Panc1 (cell line): ENCODE results near the gene SLC6A19. TPM values are rescaled to one million over a fixed set of nuclear protein-coding genes. Genes with fewer than 3 reads are reported as not detected.

Experiments
- ATAC-seq: fragments of 200-7000 bp; cut with Tn5 transposase; 2 replicates; pipeline ENCODE4 v1.9.1; 2020; ENCODE audit warnings: mild to moderate bottlenecking, moderate library complexity
- BruUV-seq: library from RNA; stranded (reverse); fragments of 400-500 nt; replicated peaks from 2 replicates; lab custom pipeline; 2021; lab: Mats Ljungman, UMichigan
- CTCF ChIA-PET: fragments of 300-600 bp; sonication (Branson Sonifier 250); formaldehyde crosslinking; loops from one replicate; lab custom pipeline; 2022; ENCODE audit warnings: antibody characterized with exemption; lab: Charles Lee
- POLR2A ChIA-PET: fragments of 300-600 bp; sonication (Branson Sonifier 250); formaldehyde crosslinking; loops from one replicate; lab custom pipeline; 2022; ENCODE audit warnings: antibody characterized with exemption; lab: Charles Lee
- DNase-seq: peaks from one replicate; pipeline ENCODE4 v3.0.0-alpha.2; 2010; ENCODE audit warnings: low read depth, low spot score
- H3K27ac ChIP-seq: 2 replicates; pipeline ENCODE4 v1.5.1; 2011; ENCODE audit warnings: mild to moderate bottlenecking, low read length, inconsistent platforms
- H3K27me3 ChIP-seq: fragments of 200-500 bp; sonication (Bioruptor generic); 2 replicates; pipeline ENCODE4 v1.6.0; 2014; ENCODE audit warnings: low read length, inconsistent platforms; ENCODE audit not compliant: control insufficient read depth, insufficient read depth
- H3K36me3 ChIP-seq: fragments of 200-500 bp; sonication (Bioruptor generic); 2 replicates; pipeline ENCODE4 v1.5.1; 2014; ENCODE audit warnings: inconsistent platforms, mild to moderate bottlenecking, low read length, moderate library complexity; ENCODE audit not compliant: control insufficient read depth, insufficient read depth
- H3K4me1 ChIP-seq: 2 replicates; pipeline ENCODE4 v1.5.1; 2011; ENCODE audit warnings: inconsistent platforms, mild to moderate bottlenecking, low read length, moderate library complexity; ENCODE audit not compliant: control insufficient read depth, insufficient read depth
- H3K4me3 ChIP-seq, 2 experiments: 2 replicates each; pipeline ENCODE4 v1.5.1; 2011 to 2012; ENCODE audit warnings: low read depth in 2 of 2, low read length in 2 of 2, mild to moderate bottlenecking in 2 of 2, inconsistent platforms in 1 of 2, moderate library complexity in 1 of 2
- H3K9me3 ChIP-seq: fragments of 200-500 bp; sonication (Bioruptor generic); 2 replicates; pipeline ENCODE4 v1.5.1; 2014; ENCODE audit warnings: low read depth, mild to moderate bottlenecking, inconsistent platforms, low read length, moderate library complexity; ENCODE audit not compliant: control insufficient read depth, insufficient read depth
- POLR2AphosphoS5 ChIP-seq: IDR thresholded peaks from 2 replicates; pipeline ENCODE4 v1.6.1; 2012; ENCODE audit warnings: mild to moderate bottlenecking, low read depth, low read length, moderate library complexity
- SIN3A ChIP-seq: IDR thresholded peaks from 2 replicates; pipeline ENCODE4 v1.6.1; 2012; ENCODE audit warnings: low read depth, mild to moderate bottlenecking, low read length, moderate library complexity, borderline replicate concordance; ENCODE audit not compliant: insufficient read depth
- TCF7L2 ChIP-seq: IDR thresholded peaks from 2 replicates; pipeline ENCODE4 v1.6.1; 2011; ENCODE audit warnings: mild to moderate bottlenecking, low read depth, low read length, inconsistent platforms
- in situ Hi-C: cut with HindIII; loops from 2 replicates; pipeline ENCODE4 v1.10.0; 2016; ENCODE audit warnings: low sequenced_read_pairs, low pct_unique_long_range_greater_than_20kb
- intact Hi-C: fragments of 100-400 bp; cut with micrococcal nuclease; formaldehyde crosslinking; loops from one replicate; pipeline ENCODE4 v1.10.0; 2022; ENCODE audit not compliant: unreplicated experiment
- total RNA-seq: library from RNA; stranded (reverse); gene quantifications from one replicate; pipeline ENCODE4 v1.2.1, GENCODE V29; 2021; ENCODE audit not compliant: unreplicated experiment
- TF ChIP-seq, protein P1 (sequence below), 2 experiments: IDR thresholded peaks; 2 replicates each; pipeline ENCODE4 v1.6.1; 2011 to 2012; ENCODE audit warnings: low read depth in 2 of 2, control low read depth in 1 of 2, low read length in 1 of 2, mild to moderate bottlenecking in 1 of 2, moderate library complexity in 1 of 2; ENCODE audit not compliant: insufficient read depth in 1 of 2
- TF ChIP-seq, protein P2 (sequence below): fragments of 450-650 bp; IDR thresholded peaks from 2 replicates; pipeline ENCODE4 v1.5.1; 2017; ENCODE audit warnings: mild to moderate bottlenecking

Gene SLC6A19
- total RNA-seq, 1 experiment from 2014 or later = 0.23 TPM

DNA sequence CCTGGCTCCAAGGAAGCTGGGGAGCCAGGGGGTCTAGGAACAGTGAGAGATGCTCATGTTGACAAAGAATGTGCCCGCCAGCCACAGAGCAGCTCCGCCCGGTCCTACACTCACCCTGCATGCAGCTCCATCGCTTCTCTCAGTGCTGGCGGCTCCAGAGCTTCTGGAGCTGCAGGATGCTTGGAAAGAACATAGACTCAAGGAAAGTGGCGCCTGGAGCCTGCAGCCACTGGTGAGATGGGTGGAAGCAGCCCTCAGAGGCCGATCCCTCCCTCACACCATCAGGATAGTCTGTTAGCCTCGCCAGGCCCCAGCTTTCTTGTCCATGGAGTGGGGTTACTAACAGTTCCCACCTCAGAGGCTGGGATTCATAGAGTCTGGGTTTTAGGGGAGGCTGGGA is 26.4 kb upstream of the SLC6A19 start:
- no peak for DNase-seq
- ChIA-PET CTCF (interaction anchor here (2.0 kb wide), 1 partner anchor 251 kb away, joined by 7 read pairs; no protein-coding TSS in a partner anchor), POLR2A (no interaction called here)
- H3K4me3 ChIP-seq = no peak overlapping the region
- 0 out of 2 replicates have a peak overlapping the region, but pooled peaks have one; percentile 12 for H3K27ac ChIP-seq
- H3K36me3 ChIP-seq = no peaks in the 10 kb centered on the region
- no peak for ATAC-seq
- BruUV-seq = no TSS peak
- in situ Hi-C loops = no loop called here
- TF ChIP-seq TCF7L2 (no peak), POLR2AphosphoS5 (no peak), SIN3A (no peak)
- TF ChIP-seq, protein P1, sequence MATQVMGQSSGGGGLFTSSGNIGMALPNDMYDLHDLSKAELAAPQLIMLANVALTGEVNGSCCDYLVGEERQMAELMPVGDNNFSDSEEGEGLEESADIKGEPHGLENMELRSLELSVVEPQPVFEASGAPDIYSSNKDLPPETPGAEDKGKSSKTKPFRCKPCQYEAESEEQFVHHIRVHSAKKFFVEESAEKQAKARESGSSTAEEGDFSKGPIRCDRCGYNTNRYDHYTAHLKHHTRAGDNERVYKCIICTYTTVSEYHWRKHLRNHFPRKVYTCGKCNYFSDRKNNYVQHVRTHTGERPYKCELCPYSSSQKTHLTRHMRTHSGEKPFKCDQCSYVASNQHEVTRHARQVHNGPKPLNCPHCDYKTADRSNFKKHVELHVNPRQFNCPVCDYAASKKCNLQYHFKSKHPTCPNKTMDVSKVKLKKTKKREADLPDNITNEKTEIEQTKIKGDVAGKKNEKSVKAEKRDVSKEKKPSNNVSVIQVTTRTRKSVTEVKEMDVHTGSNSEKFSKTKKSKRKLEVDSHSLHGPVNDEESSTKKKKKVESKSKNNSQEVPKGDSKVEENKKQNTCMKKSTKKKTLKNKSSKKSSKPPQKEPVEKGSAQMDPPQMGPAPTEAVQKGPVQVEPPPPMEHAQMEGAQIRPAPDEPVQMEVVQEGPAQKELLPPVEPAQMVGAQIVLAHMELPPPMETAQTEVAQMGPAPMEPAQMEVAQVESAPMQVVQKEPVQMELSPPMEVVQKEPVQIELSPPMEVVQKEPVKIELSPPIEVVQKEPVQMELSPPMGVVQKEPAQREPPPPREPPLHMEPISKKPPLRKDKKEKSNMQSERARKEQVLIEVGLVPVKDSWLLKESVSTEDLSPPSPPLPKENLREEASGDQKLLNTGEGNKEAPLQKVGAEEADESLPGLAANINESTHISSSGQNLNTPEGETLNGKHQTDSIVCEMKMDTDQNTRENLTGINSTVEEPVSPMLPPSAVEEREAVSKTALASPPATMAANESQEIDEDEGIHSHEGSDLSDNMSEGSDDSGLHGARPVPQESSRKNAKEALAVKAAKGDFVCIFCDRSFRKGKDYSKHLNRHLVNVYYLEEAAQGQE (IDR thresholded peaks at IDR 0.05; ENCODE audit: insufficient read depth in 1 of 2, low read depth in 2 of 2, low read length in 1 of 2) = no peak
- TF ChIP-seq, protein P2, sequence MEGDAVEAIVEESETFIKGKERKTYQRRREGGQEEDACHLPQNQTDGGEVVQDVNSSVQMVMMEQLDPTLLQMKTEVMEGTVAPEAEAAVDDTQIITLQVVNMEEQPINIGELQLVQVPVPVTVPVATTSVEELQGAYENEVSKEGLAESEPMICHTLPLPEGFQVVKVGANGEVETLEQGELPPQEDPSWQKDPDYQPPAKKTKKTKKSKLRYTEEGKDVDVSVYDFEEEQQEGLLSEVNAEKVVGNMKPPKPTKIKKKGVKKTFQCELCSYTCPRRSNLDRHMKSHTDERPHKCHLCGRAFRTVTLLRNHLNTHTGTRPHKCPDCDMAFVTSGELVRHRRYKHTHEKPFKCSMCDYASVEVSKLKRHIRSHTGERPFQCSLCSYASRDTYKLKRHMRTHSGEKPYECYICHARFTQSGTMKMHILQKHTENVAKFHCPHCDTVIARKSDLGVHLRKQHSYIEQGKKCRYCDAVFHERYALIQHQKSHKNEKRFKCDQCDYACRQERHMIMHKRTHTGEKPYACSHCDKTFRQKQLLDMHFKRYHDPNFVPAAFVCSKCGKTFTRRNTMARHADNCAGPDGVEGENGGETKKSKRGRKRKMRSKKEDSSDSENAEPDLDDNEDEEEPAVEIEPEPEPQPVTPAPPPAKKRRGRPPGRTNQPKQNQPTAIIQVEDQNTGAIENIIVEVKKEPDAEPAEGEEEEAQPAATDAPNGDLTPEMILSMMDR = no peak
- intact Hi-C loops = loop anchor here (10.0 kb wide), 1 partner anchor 470 kb away; no protein-coding TSS in a partner anchor
- H3K9me3 ChIP-seq = no peaks in the 10 kb centered on the region
- H3K27me3 ChIP-seq = no peaks in the 10 kb centered on the region
- peaks cover 4% of the 10 kb centered on the region for H3K4me1 ChIP-seq

DNA sequence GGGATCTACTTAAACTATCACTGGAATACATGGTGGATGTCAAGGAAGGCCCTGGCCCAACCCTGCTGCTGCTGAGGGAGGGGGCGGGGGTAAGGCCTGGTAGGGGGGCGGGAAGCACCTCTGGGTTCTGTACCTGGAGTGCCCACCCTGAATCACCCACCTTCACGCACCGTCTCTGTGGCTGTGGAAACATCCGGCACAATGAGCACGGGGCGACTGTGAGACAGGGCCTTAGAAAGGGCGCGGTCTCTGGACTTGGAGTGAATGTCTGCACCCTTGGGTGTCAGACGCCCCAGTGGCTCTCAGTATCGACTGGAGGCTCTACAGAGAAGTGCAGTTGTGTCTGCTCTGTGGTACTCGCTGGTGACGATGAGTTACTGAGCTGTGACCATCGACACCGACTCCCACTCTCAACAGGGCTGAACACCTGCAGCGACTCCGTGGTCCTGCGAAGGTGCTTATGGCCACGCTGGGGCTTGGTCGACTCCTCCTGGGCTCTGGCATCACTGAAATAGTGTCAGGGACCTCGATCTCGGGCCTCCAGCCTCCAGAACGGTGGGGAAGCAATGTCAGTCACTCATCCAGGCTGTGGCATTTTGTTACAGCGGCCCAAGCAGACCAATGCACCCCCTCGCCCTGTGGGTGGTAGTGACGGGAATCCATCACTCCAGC is 25.5 kb upstream of the SLC6A19 start:
- CTCF ChIA-PET = no interaction called here
- in situ Hi-C loops = no loop called here

More for the DNA sequence above, 25.5 kb upstream of the SLC6A19 start:
- DNase-seq (no peak), ATAC-seq (no peak)
- no peak for TF ChIP-seq SIN3A
- TF ChIP-seq, protein P2 = no peak
- TF ChIP-seq POLR2AphosphoS5 = no peak
- TF ChIP-seq, protein P1 (IDR thresholded peaks at IDR 0.05; ENCODE audit: insufficient read depth in 1 of 2, low read depth in 2 of 2, low read length in 1 of 2) = no peak
- no peak for TF ChIP-seq TCF7L2
- H3K27ac ChIP-seq = no peak overlapping the region
- POLR2A ChIA-PET = interaction anchor here (0.6 kb wide), 1 partner anchor 35 kb away, joined by 3 read pairs; no protein-coding TSS in a partner anchor
- no peaks in the 10 kb centered on the region for H3K27me3 ChIP-seq
- BruUV-seq = no TSS peak
- H3K4me1 ChIP-seq = peaks cover 4% of the 10 kb centered on the region
- H3K4me3 ChIP-seq = no peak overlapping the region
- H3K36me3 ChIP-seq = no peaks in the 10 kb centered on the region
- intact Hi-C loops = loop anchor here (10.0 kb wide), 1 partner anchor 469 kb away; no protein-coding TSS in a partner anchor
- no peaks in the 10 kb centered on the region for H3K9me3 ChIP-seq
